ENCODE data around the gene SMAP2. TPM values are rescaled to one million over a fixed set of nuclear protein-coding genes. Genes with fewer than 3 reads are reported as not detected.
A peak's percentile ranks its signal among the peaks of the same experiment; 100 is the strongest.

Gene SMAP2
- total and polyA plus RNA-seq, 10 of the 15 experiments (the other 5 are each of a cell fraction or from before 2014, with no cell fraction given) = 33.4 to 177 (median 105) TPM

DNA sequence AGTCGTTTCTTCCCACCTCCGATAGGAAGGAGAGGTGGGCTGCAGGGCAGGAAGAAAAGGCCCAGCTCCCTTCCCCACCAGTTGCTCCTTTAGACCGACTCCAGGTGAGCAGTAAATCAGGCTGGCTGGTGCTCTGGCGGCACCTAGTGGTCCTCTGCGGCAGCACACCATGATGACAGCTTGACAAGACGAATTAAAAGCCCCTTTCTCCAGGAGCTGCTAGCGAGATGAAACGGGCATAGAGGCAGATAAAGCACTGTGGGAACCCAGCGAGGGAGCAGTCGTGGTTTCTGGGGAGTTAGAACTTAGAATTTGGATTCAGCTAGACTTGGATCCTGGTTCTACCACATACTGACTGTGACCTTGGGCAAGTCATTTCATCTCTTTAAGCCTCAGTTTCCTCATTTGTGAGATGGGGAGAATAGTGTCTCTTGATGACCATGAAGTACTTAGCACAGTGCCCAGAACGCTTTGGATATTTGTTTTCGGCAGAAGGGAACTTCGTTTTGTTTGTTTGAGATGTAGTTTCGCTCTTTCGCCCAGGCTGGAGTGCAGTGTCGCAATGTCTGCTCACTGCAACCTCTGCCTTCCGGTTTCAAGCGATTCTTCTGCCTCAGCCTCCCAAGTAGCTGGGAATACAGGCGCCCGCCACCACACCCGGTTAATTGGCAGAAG lies 34.6 kb upstream of the SMAP2 start (continued):
- TF ChIP-seq IRF4 (IDR thresholded peaks at IDR 0.05; ENCODE audit: low read depth, low read length) (0 out of 2 replicates have a peak, but pooled peaks have one; percentile 39), SMAD1 (IDR thresholded peaks at IDR 0.05; ENCODE audit: low read depth, partially characterized antibody) (no peak), NFYB (IDR thresholded peaks at IDR 0.05; ENCODE audit: insufficient read depth, low read depth, low read length) (no peak), RUNX3 (IDR thresholded peaks at IDR 0.05; ENCODE audit: low read length) (no peak), EGR1 (IDR thresholded peaks at IDR 0.05; ENCODE audit: borderline replicate concordance in 1 of 2, low read depth in 2 of 2, low read length in 2 of 2) (no peak), ZNF274 (IDR thresholded peaks at IDR 0.05; ENCODE audit: insufficient read depth, insufficient read length) (no peak), NR2C1 (IDR thresholded peaks at IDR 0.05) (no peak), SREBF1 (IDR thresholded peaks at IDR 0.05; ENCODE audit: low read length) (no peak), RBBP5 (conservative IDR thresholded peaks at IDR 0.05) (no peak), FOXM1 (IDR thresholded peaks at IDR 0.05; ENCODE audit: low read depth, low read length) (peak; percentile 34; the same call in 1 of the 2 replicates), EZH2 (IDR thresholded peaks at IDR 0.05; ENCODE audit: borderline replicate concordance, control insufficient read depth, low read depth, low read length) (no peak), GABPA (IDR thresholded peaks at IDR 0.05; ENCODE audit: low read depth) (no peak), STAT1 (conservative IDR thresholded peaks at IDR 0.05) (0 out of 2 replicates have a peak, but pooled peaks have one; percentile 80), NFIC (IDR thresholded peaks at IDR 0.05; ENCODE audit: low read depth, low read length) (no peak)
- TF ChIP-seq, protein P1, sequence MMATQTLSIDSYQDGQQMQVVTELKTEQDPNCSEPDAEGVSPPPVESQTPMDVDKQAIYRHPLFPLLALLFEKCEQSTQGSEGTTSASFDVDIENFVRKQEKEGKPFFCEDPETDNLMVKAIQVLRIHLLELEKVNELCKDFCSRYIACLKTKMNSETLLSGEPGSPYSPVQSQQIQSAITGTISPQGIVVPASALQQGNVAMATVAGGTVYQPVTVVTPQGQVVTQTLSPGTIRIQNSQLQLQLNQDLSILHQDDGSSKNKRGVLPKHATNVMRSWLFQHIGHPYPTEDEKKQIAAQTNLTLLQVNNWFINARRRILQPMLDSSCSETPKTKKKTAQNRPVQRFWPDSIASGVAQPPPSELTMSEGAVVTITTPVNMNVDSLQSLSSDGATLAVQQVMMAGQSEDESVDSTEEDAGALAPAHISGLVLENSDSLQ (IDR thresholded peaks at IDR 0.05) = peak; percentile 55
- TF ChIP-seq, protein P2, sequence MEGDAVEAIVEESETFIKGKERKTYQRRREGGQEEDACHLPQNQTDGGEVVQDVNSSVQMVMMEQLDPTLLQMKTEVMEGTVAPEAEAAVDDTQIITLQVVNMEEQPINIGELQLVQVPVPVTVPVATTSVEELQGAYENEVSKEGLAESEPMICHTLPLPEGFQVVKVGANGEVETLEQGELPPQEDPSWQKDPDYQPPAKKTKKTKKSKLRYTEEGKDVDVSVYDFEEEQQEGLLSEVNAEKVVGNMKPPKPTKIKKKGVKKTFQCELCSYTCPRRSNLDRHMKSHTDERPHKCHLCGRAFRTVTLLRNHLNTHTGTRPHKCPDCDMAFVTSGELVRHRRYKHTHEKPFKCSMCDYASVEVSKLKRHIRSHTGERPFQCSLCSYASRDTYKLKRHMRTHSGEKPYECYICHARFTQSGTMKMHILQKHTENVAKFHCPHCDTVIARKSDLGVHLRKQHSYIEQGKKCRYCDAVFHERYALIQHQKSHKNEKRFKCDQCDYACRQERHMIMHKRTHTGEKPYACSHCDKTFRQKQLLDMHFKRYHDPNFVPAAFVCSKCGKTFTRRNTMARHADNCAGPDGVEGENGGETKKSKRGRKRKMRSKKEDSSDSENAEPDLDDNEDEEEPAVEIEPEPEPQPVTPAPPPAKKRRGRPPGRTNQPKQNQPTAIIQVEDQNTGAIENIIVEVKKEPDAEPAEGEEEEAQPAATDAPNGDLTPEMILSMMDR (IDR thresholded peaks at IDR 0.05 in 2 of 3, conservative IDR thresholded peaks at IDR 0.05 in 1 of 3; ENCODE audit: control insufficient read depth in 2 of 3, extremely low read depth in 1 of 3, insufficient read depth in 1 of 3, low read depth in 3 of 3, low read length in 3 of 3) = peak; percentile 99; a peak in 5 of 6 replicates
- TF ChIP-seq, protein P3, sequence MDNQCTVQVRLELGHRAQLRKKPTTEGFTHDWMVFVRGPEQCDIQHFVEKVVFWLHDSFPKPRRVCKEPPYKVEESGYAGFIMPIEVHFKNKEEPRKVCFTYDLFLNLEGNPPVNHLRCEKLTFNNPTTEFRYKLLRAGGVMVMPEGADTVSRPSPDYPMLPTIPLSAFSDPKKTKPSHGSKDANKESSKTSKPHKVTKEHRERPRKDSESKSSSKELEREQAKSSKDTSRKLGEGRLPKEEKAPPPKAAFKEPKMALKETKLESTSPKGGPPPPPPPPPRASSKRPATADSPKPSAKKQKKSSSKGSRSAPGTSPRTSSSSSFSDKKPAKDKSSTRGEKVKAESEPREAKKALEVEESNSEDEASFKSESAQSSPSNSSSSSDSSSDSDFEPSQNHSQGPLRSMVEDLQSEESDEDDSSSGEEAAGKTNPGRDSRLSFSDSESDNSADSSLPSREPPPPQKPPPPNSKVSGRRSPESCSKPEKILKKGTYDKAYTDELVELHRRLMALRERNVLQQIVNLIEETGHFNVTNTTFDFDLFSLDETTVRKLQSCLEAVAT (IDR thresholded peaks at IDR 0.05) = 0 out of 2 replicates have a peak, but pooled peaks have one; percentile 29
- TF ChIP-seq, protein P4, sequence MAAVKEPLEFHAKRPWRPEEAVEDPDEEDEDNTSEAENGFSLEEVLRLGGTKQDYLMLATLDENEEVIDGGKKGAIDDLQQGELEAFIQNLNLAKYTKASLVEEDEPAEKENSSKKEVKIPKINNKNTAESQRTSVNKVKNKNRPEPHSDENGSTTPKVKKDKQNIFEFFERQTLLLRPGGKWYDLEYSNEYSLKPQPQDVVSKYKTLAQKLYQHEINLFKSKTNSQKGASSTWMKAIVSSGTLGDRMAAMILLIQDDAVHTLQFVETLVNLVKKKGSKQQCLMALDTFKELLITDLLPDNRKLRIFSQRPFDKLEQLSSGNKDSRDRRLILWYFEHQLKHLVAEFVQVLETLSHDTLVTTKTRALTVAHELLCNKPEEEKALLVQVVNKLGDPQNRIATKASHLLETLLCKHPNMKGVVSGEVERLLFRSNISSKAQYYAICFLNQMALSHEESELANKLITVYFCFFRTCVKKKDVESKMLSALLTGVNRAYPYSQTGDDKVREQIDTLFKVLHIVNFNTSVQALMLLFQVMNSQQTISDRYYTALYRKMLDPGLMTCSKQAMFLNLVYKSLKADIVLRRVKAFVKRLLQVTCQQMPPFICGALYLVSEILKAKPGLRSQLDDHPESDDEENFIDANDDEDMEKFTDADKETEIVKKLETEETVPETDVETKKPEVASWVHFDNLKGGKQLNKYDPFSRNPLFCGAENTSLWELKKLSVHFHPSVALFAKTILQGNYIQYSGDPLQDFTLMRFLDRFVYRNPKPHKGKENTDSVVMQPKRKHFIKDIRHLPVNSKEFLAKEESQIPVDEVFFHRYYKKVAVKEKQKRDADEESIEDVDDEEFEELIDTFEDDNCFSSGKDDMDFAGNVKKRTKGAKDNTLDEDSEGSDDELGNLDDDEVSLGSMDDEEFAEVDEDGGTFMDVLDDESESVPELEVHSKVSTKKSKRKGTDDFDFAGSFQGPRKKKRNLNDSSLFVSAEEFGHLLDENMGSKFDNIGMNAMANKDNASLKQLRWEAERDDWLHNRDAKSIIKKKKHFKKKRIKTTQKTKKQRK (IDR thresholded peaks at IDR 0.05; ENCODE audit: low read depth, low read length) = no peak
- TF ChIP-seq, protein P5, sequence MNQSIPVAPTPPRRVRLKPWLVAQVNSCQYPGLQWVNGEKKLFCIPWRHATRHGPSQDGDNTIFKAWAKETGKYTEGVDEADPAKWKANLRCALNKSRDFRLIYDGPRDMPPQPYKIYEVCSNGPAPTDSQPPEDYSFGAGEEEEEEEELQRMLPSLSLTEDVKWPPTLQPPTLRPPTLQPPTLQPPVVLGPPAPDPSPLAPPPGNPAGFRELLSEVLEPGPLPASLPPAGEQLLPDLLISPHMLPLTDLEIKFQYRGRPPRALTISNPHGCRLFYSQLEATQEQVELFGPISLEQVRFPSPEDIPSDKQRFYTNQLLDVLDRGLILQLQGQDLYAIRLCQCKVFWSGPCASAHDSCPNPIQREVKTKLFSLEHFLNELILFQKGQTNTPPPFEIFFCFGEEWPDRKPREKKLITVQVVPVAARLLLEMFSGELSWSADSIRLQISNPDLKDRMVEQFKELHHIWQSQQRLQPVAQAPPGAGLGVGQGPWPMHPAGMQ (IDR thresholded peaks at IDR 0.05; ENCODE audit: borderline replicate concordance) = no peak

Measured in GM12878 (cell line).